Activated T-helper 1 cell treated with anti-CD3 and anti-CD28 coated beads, Interleukin-2, amount 50 U/mL, for 16 hours (primary cell): ENCODE results near the gene TMCO5A.

ENCODE experiments used
- DNase-seq, 2 donors: peaks; one replicate each; pipeline ENCODE4 v3.0.0-alpha.2; 2020; ENCODE audit warnings: low read depth in 1 of 2, low spot score in 1 of 2

The TMCO5A gene

GRCh38 chr15:37967788-37968187 is 33.3 kb downstream of the TMCO5A start:
- no peak for DNase-seq

GRCh38 chr15:37973856-37974255 is 39.4 kb downstream of the TMCO5A start:
- DNase-seq: no peak

- no peak for DNase-seq
Measured at GRCh38 chr15:37978231-37978630, 43.8 kb downstream of the TMCO5A start.

- DNase-seq: no peak
Measured at GRCh38 chr15:37979671-37980409, 45.4 kb downstream of the TMCO5A start.

GRCh38 chr15:37981201-37981600 is 46.8 kb downstream of the TMCO5A start:
- no peak for DNase-seq

- no peak for DNase-seq
Measured at GRCh38 chr15:37981775-37982174, 47.3 kb downstream of the TMCO5A start.

- DNase-seq: no peak
Measured at GRCh38 chr15:37984368-37984767, 49.9 kb downstream of the TMCO5A start.

GRCh38 chr15:37995461-37996347 is 61.3 kb downstream of the TMCO5A start:
- DNase-seq: no peak
